ENCODE data around the gene FABP2.
"Not testable (repeated sequence)": the region's sequence is repeated elsewhere in the genome, so short reads cannot be mapped to it uniquely, and the experiment has no call there.

The FABP2 gene

DNA sequence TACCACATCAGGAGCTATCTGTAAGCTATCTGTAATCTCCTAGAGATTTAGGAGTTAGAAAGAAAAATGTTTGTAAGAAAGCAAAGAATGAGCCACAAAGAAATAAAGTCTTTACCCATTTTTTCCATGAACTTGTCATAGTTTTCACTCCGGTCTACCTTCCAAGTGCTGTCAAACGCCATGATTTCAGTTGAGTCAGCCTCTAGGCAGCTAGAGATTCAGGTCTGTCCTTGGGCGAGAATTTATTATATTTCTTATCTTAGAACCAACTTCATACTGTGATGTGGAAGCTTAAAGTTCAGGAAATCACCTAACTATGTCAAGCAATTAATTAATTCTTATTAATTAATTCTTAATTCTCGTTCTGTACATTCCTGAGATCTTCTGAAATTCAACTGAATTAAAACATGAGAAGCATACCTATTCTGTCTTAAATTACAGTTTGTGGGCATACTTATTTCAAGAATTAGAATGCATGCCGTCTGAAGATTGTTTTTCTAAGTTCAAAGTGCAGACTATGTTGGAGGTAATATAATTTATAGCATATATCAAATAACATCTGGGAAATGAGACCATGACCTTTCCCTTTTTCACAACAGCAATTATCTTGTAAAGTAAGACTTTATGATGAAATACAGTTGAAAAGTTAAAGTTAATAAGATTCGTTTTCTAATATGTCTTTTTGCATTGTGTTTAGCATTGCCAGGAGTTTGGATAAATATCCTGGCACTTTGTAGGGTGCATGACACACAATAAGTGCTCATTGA is at the start of gene FABP2:
TSS of gene FABP2 (minus strand) at position 218 of the 767 bp plus-strand sequence. CDS start at position 182, 36 bp downstream.
- Histone ChIP-seq H3K79me2 (ENCODE audit: low read length) (no peaks in the 10 kb centered on the region), H3K9ac (ENCODE audit: low read length) (no peak within 1 kb of the TSS), H3K27ac (ENCODE audit: low read length) (no peak within 1 kb of the TSS), H3K4me3 (ENCODE audit: low read length) (no peak within 1 kb of the TSS), H3K4me1 (ENCODE audit: low read length) (no peaks in the 10 kb centered on the region), H3K36me3 (replicated peaks; ENCODE audit: low read depth, low read length) (no peaks in the 10 kb centered on the region), H3K9me3 (ENCODE audit: insufficient read depth, low read length) (no peaks in the 10 kb centered on the region), H4K20me1 (ENCODE audit: insufficient read depth, low read length) (no peaks in the 10 kb centered on the region), H3K4me2 (ENCODE audit: low read length) (no peak within 1 kb of the TSS), H3K27me3 (ENCODE audit: low read depth, low read length) (peaks cover 12% of the 10 kb centered on the region; the same call in 1 of the 2 replicates), H2AFZ (ENCODE audit: low read depth, low read length) (no peak within 1 kb of the TSS)
- TF ChIP-seq EZH2phosphoT487 (IDR thresholded peaks at IDR 0.05; ENCODE audit: low read depth) (no peak), CTCF (IDR thresholded peaks at IDR 0.05; ENCODE audit: low read depth, low read length) (no peak)

GRCh38 chr4:119370951-119371683 is 49.2 kb upstream of the FABP2 start:
- not testable (repeated sequence) for H3K36me3 ChIP-seq (replicated peaks; ENCODE audit: low read depth, low read length); H2AFZ ChIP-seq (ENCODE audit: low read depth, low read length); H4K20me1 ChIP-seq (ENCODE audit: insufficient read depth, low read length); H3K27ac ChIP-seq (ENCODE audit: low read length); H3K9me3 ChIP-seq (ENCODE audit: insufficient read depth, low read length); H3K79me2 ChIP-seq (ENCODE audit: low read length); H3K4me2 ChIP-seq (ENCODE audit: low read length); H3K4me3 ChIP-seq (ENCODE audit: low read length); H3K9ac ChIP-seq (ENCODE audit: low read length)
- peaks cover 15% of the 10 kb centered on the region for H3K4me1 ChIP-seq (ENCODE audit: low read length)
- peaks cover 14% of the 10 kb centered on the region; the same call in 1 of the 2 replicates for H3K27me3 ChIP-seq (ENCODE audit: low read depth, low read length)

DNA sequence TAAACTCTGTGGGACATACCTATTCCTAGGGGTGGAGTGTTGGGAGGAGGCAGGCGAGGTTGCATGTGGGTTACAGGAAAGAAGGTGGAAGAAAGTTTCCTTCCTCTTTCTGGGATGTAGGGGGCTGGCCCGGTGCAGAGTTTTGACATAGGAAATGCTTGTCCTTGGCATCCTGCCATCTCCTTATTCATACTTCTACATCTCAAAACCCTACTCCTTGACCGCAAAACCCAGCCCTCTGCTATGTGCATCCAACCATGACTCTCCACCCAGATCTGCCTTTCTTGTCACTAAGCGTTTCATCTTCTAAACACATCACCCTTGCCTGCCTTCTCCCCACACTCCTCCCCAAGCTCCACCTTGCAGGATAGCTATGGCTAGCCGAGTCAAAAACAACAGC is 48.5 kb upstream of the FABP2 start:
- H3K36me3 ChIP-seq (replicated peaks; ENCODE audit: low read depth, low read length); H3K4me3 ChIP-seq (ENCODE audit: low read length); H4K20me1 ChIP-seq (ENCODE audit: insufficient read depth, low read length); H2AFZ ChIP-seq (ENCODE audit: low read depth, low read length); H3K9me3 ChIP-seq (ENCODE audit: insufficient read depth, low read length); H3K9ac ChIP-seq (ENCODE audit: low read length); H3K27ac ChIP-seq (ENCODE audit: low read length); H3K79me2 ChIP-seq (ENCODE audit: low read length): not testable (repeated sequence)
- Histone ChIP-seq H3K4me2 (ENCODE audit: low read length) (peak overlapping the region; percentile 53), H3K27me3 (ENCODE audit: low read depth, low read length) (peaks cover 18% of the 10 kb centered on the region; the same call in 1 of the 2 replicates), H3K4me1 (ENCODE audit: low read length) (peaks cover 15% of the 10 kb centered on the region)

- H3K27me3 ChIP-seq (ENCODE audit: low read depth, low read length): peaks cover 16% of the 10 kb centered on the region; the same call in 1 of the 2 replicates
- not testable (repeated sequence) for H3K79me2 ChIP-seq (ENCODE audit: low read length); H3K4me3 ChIP-seq (ENCODE audit: low read length); H3K9ac ChIP-seq (ENCODE audit: low read length); H2AFZ ChIP-seq (ENCODE audit: low read depth, low read length); H3K36me3 ChIP-seq (replicated peaks; ENCODE audit: low read depth, low read length); H3K4me2 ChIP-seq (ENCODE audit: low read length); H4K20me1 ChIP-seq (ENCODE audit: insufficient read depth, low read length); H3K27ac ChIP-seq (ENCODE audit: low read length); H3K9me3 ChIP-seq (ENCODE audit: insufficient read depth, low read length)
- peaks cover 15% of the 10 kb centered on the region for H3K4me1 ChIP-seq (ENCODE audit: low read length)
Measured at GRCh38 chr4:119366802-119367201, 44.9 kb upstream of the FABP2 start.

- H3K9ac ChIP-seq (ENCODE audit: low read length); H4K20me1 ChIP-seq (ENCODE audit: insufficient read depth, low read length); H3K79me2 ChIP-seq (ENCODE audit: low read length); H3K36me3 ChIP-seq (replicated peaks; ENCODE audit: low read depth, low read length); H3K9me3 ChIP-seq (ENCODE audit: insufficient read depth, low read length); H3K4me3 ChIP-seq (ENCODE audit: low read length); H3K4me1 ChIP-seq (ENCODE audit: low read length); H2AFZ ChIP-seq (ENCODE audit: low read depth, low read length); H3K27ac ChIP-seq (ENCODE audit: low read length); H3K27me3 ChIP-seq (ENCODE audit: low read depth, low read length); H3K4me2 ChIP-seq (ENCODE audit: low read length): not testable (repeated sequence)
Measured at GRCh38 chr4:119364203-119364602, 42.3 kb upstream of the FABP2 start.

DNA sequence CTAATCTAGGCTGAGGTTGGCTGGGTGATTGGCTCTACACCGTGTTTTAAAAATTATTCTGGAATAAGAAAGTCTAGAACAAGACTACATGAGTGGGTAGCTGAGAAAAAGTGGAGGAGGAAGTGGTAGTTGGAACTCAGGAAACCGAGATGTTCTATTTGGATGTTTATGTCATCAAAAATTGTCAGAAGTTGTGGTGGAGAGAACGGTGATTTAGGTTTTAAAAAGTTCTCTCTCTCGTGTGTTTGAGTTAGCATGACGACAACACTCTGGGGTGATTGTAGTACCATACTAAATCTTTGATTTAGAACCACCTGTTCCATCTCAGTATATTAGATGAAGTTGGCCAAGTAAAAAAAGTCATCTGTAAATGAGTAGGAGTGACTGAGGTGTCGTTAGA is 41.4 kb upstream of the FABP2 start:
- not testable (repeated sequence) for H3K27ac ChIP-seq (ENCODE audit: low read length); H2AFZ ChIP-seq (ENCODE audit: low read depth, low read length); H3K4me1 ChIP-seq (ENCODE audit: low read length); H3K9ac ChIP-seq (ENCODE audit: low read length); H3K79me2 ChIP-seq (ENCODE audit: low read length); H3K4me2 ChIP-seq (ENCODE audit: low read length); H3K9me3 ChIP-seq (ENCODE audit: insufficient read depth, low read length); H3K36me3 ChIP-seq (replicated peaks; ENCODE audit: low read depth, low read length); H3K27me3 ChIP-seq (ENCODE audit: low read depth, low read length); H4K20me1 ChIP-seq (ENCODE audit: insufficient read depth, low read length); H3K4me3 ChIP-seq (ENCODE audit: low read length)

- H2AFZ ChIP-seq (ENCODE audit: low read depth, low read length); H3K4me1 ChIP-seq (ENCODE audit: low read length); H4K20me1 ChIP-seq (ENCODE audit: insufficient read depth, low read length); H3K9ac ChIP-seq (ENCODE audit: low read length); H3K4me2 ChIP-seq (ENCODE audit: low read length); H3K79me2 ChIP-seq (ENCODE audit: low read length); H3K9me3 ChIP-seq (ENCODE audit: insufficient read depth, low read length); H3K4me3 ChIP-seq (ENCODE audit: low read length); H3K27ac ChIP-seq (ENCODE audit: low read length); H3K36me3 ChIP-seq (replicated peaks; ENCODE audit: low read depth, low read length); H3K27me3 ChIP-seq (ENCODE audit: low read depth, low read length): not testable (repeated sequence)
Measured at GRCh38 chr4:119362413-119362812, 40.5 kb upstream of the FABP2 start.

- not testable (repeated sequence) for H3K79me2 ChIP-seq (ENCODE audit: low read length); H3K36me3 ChIP-seq (replicated peaks; ENCODE audit: low read depth, low read length); H3K27me3 ChIP-seq (ENCODE audit: low read depth, low read length); H3K4me1 ChIP-seq (ENCODE audit: low read length); H3K4me3 ChIP-seq (ENCODE audit: low read length); H2AFZ ChIP-seq (ENCODE audit: low read depth, low read length); H3K9ac ChIP-seq (ENCODE audit: low read length); H3K4me2 ChIP-seq (ENCODE audit: low read length); H4K20me1 ChIP-seq (ENCODE audit: insufficient read depth, low read length); H3K27ac ChIP-seq (ENCODE audit: low read length); H3K9me3 ChIP-seq (ENCODE audit: insufficient read depth, low read length)
Measured at GRCh38 chr4:119359873-119360272, 37.9 kb upstream of the FABP2 start.

Measured in OCI-LY3 (cell line).